SK-N-SH treated with all-trans-retinoic acid at 6 μM for 48 hours (cell line): ENCODE data around the gene SH3TC1.

Source experiments
- CSDC2 ChIP-seq: fragments of 250-450 bp; sonication (Bioruptor Pico); IDR thresholded peaks from 2 replicates; pipeline ENCODE4 v1.5.0; 2020; ENCODE audit warnings: mild to moderate bottlenecking, moderate library complexity
- ESRRG ChIP-seq: fragments of 250-450 bp; sonication (Bioruptor Pico); IDR thresholded peaks from 2 replicates; pipeline ENCODE4 v1.6.1; 2021; ENCODE audit warnings: mild to moderate bottlenecking
- PATZ1 ChIP-seq: fragments of 250-450 bp; sonication (Bioruptor Pico); IDR thresholded peaks from 2 replicates; pipeline ENCODE4 v1.8.0; 2020; ENCODE audit warnings: mild to moderate bottlenecking, moderate library complexity, borderline replicate concordance
- PPARA ChIP-seq: fragments of 250-450 bp; sonication (Bioruptor Pico); IDR thresholded peaks from 2 replicates; pipeline ENCODE4 v1.5.0; 2020; ENCODE audit warnings: mild to moderate bottlenecking, borderline replicate concordance
- SNAI2 ChIP-seq: fragments of 250-450 bp; sonication (Bioruptor Pico); IDR thresholded peaks from 2 replicates; pipeline ENCODE4 v1.5.0; 2020; ENCODE audit warnings: mild to moderate bottlenecking, moderate library complexity
- ZC3H10 ChIP-seq: fragments of 250-450 bp; sonication (Bioruptor Pico); IDR thresholded peaks from 2 replicates; pipeline ENCODE4 v1.5.1; 2021; ENCODE audit warnings: mild to moderate bottlenecking, moderate library complexity
- ZFP3 ChIP-seq: fragments of 250-450 bp; sonication (Bioruptor Pico); IDR thresholded peaks from 2 replicates; pipeline ENCODE4 v1.5.0; 2020; ENCODE audit warnings: mild to moderate bottlenecking, moderate library complexity
- ZNF565 ChIP-seq: fragments of 450-650 bp; formaldehyde crosslinking; conservative IDR thresholded peaks from 2 replicates; pipeline ENCODE4 v1.5.0; 2020; ENCODE audit warnings: low read depth, mild to moderate bottlenecking, moderate library complexity

GRCh38 chr4:8235224-8235623 is 36.1 kb downstream of the SH3TC1 start:
- TF ChIP-seq ZFP3 (CRISPR knock-in tag) (no peak), ZNF565 (CRISPR knock-in tag) (no peak), PPARA (CRISPR knock-in tag) (no peak), CSDC2 (no peak), ESRRG (no peak), SNAI2 (CRISPR knock-in tag) (no peak), PATZ1 (CRISPR knock-in tag) (no peak), ZC3H10 (CRISPR knock-in tag) (no peak)
